Airway epithelial cell (primary cell): Measurements from ENCODE around the gene ZNF346. TPM values are rescaled to one million over a fixed set of nuclear protein-coding genes. Genes with fewer than 3 reads are reported as not detected.

Experiments
- total RNA-seq: library from RNA; depleted of rRNA; stranded (reverse); fragments of >200 nt; gene quantifications from 2 replicates; pipeline ENCODE4 v1.2.3, GENCODE V29; 2015

ZNF346 gene, protein sequence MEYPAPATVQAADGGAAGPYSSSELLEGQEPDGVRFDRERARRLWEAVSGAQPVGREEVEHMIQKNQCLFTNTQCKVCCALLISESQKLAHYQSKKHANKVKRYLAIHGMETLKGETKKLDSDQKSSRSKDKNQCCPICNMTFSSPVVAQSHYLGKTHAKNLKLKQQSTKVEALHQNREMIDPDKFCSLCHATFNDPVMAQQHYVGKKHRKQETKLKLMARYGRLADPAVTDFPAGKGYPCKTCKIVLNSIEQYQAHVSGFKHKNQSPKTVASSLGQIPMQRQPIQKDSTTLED
- 7.0 and 11.9 TPM in 2 replicates for total RNA-seq

DNA sequence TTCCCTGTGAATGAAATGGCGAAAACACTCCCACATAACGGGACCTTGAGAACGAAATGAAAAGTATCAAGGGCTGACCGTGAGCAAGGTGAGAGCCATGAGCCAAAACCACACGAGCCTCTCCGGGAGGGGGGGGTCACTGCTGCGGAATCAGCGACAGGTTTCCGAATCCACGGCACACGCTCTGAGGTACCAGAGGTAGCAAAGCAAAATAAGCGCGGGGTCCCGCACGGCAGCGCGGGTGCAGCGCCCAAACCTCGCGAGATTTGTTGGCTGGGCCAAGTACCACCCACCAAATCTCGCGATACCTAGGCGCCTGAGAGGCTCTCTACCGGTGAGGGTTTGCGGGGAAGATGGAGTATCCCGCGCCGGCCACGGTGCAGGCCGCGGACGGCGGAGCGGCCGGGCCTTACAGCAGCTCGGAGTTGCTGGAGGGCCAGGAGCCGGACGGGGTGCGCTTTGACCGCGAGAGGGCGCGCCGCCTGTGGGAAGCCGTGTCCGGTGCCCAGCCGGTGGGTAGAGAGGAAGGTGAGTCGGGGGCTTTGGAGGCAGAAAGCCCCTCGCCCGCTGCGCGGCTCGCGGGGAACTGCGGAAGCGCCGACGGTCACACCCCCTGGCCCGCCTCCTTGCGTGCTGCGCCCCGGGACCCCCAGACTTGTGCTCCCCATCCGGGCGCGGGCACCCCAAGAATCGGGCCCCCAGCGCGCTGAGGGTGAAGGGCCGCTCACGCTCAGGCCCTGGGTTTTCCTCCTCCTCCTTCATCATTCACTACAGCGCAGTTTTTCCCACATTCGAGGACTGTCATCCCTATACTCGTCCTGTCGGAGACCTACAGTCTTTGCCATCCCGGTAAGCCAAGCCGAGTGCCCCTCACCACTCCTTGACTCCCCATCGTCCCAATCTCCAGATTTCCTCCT lies at the start of gene ZNF346:
TSS of gene ZNF346 (plus strand) at position 311 of the 917 bp plus-strand sequence. CDS start at position 354, 43 bp downstream.

DNA sequence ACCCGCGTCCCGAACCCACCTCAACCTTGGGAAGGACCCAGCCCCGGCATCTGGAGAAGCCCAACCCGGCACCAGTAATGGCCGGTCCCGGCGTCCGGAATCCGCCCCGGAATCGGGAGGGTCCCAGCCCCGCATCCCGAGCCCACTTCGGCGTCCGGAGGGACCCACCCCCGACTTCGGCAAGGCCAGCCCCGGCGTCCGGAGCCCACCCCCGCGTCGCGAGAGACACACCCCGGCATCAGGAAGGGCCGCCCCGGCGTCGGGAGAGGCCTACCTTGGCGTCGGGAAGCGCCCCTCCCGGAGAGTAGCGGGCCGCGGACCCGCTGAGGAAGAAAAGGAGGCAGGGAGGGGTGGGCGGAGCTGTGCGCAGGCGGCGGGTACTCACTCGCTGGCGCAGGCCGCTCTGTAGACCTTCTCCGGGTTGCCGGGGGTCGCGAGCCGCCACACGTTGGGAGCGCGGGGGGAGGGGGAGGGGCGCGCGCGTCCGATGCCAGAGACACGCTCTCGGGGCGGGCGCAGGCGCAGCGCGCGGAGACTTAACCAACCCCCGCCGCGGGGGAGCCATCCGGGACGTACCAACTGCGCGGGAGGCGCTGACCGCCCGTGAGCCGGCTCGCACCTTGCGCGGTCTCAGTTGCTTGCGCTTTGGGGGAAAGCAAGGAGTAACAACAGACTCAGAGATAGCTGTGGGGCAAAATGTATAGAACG lies 16.1 kb upstream of the ZNF346 start, which contains the start of gene UIMC1:
TSS of gene UIMC1 (minus strand) at position 515 of the 708 bp plus-strand sequence. CDS start 24,164 bp downstream, outside the sequence.

DNA sequence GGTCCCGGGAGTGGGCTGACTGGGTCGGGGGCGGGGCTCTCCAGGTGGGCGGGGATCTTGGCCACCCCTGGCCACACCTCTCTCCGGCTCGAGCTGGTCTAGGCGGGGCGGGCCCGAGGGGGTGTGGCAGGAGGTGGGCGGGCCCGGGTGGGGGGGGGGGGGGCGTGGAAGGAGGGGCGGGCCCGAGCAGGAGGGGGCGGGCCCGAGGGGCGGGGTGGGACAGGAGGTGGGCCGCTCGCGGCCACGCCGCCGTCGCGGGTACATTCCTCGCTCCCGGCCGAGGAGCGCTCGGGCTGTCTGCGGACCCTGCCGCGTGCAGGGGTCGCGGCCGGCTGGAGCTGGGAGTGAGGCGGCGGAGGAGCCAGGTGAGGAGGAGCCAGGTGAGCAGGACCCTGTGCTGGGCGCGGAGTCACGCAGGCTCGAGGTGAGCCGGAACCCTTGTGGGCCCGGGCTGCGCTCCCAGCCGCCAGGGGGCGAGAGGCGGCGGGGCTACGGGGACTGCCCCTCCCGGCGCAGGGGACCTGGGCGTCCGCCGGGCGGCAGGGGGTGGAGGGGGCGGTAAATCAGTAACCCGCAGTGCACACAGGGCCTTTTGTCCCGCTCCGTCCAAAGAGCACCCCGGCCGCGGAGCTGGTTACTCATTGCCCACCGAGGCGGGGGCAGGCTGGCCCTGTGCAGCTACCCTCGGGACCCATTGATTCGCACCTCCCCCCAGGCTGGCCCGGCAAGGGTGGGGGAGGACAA lies 64.3 kb downstream of the ZNF346 start, which contains the start of gene FGFR4:
TSS of gene FGFR4 (plus strand) at position 262 of the 744 bp plus-strand sequence. CDS start 2,688 bp downstream, outside the sequence.

Other genes with a start within 250 kb of the ZNF346 start
- 0.05 TPM in 1 of 2 replicates, not detected in the other for gene UNC5A, start 212.1 kb upstream of the ZNF346 start, total RNA-seq
- not detected in 2 replicates for gene HK3, start 123.3 kb upstream of the ZNF346 start, total RNA-seq
- 16.9 and 22.5 TPM in 2 replicates for gene UIMC1, start 15.9 kb upstream of the ZNF346 start, total RNA-seq
- 1.3 and 2.1 TPM in 2 replicates for gene FGFR4, start 64.2 kb downstream of the ZNF346 start, total RNA-seq
- 22.3 and 24.3 TPM in 2 replicates for gene NSD1, start 111.1 kb downstream of the ZNF346 start, total RNA-seq